Endothelial cell of umbilical vein (primary cell): ENCODE data around the gene KAT14.

Source experiments
- EZH2 ChIP-seq: IDR thresholded peaks from 2 replicates; pipeline ENCODE4 v1.6.1; 2012; ENCODE audit warnings: borderline replicate concordance, low read depth, mild to moderate bottlenecking, moderate library complexity, low read length, inconsistent platforms; ENCODE audit not compliant: severe bottlenecking
- MAX ChIP-seq: IDR thresholded peaks from 2 replicates; pipeline ENCODE4 v1.6.1; 2011; ENCODE audit not compliant: insufficient read depth, insufficient read length
- MYC ChIP-seq: IDR thresholded peaks from one replicate; pipeline ENCODE4 v1.6.1; 2011; ENCODE audit warnings: mild to moderate bottlenecking, low read depth, low read length
- POLR2A ChIP-seq: IDR thresholded peaks from 2 replicates; pipeline ENCODE4 v1.6.1; 2012; ENCODE audit warnings: low read depth, mild to moderate bottlenecking, control low read depth, low read length
- POLR2AphosphoS5 ChIP-seq: IDR thresholded peaks from 2 replicates; pipeline ENCODE4 v1.6.1; 2012; ENCODE audit warnings: low read depth, mild to moderate bottlenecking, control low read depth, low read length, moderate library complexity; ENCODE audit not compliant: insufficient read depth
- TF ChIP-seq, protein P1 (sequence below), 2 donors: IDR thresholded peaks; 1 replicate in 1 of 2; 2 replicates in 1 of 2; pipeline ENCODE4 v1.5.1; 2011; ENCODE audit warnings: low read length in 2 of 2, mild to moderate bottlenecking in 2 of 2, moderate library complexity in 2 of 2, control low read depth in 1 of 2, inconsistent platforms in 1 of 2, low read depth in 1 of 2; ENCODE audit not compliant: insufficient read depth in 1 of 2; ENCODE audit errors: extremely low read depth in 1 of 2

DNA sequence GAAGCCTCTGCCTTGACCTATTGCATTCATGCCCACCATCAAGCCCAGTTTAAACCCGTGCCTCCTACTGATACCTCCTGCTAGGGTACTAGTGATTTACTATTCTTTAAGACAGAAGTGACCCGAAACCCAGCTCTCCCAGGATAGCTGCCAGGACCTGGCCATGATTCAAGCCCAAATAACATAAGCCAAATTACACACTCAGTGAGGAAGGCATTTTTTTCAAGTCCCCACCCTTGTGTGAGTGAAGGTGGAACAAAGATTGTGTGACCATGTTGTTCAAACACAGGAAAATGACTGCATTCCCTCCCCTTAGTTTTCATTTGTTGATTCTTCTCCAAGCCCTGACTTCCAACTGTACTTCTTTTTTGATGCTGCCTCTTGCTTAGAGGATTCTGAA lies 3.7 kb upstream of the KAT14 start:
- TF ChIP-seq, protein P1, sequence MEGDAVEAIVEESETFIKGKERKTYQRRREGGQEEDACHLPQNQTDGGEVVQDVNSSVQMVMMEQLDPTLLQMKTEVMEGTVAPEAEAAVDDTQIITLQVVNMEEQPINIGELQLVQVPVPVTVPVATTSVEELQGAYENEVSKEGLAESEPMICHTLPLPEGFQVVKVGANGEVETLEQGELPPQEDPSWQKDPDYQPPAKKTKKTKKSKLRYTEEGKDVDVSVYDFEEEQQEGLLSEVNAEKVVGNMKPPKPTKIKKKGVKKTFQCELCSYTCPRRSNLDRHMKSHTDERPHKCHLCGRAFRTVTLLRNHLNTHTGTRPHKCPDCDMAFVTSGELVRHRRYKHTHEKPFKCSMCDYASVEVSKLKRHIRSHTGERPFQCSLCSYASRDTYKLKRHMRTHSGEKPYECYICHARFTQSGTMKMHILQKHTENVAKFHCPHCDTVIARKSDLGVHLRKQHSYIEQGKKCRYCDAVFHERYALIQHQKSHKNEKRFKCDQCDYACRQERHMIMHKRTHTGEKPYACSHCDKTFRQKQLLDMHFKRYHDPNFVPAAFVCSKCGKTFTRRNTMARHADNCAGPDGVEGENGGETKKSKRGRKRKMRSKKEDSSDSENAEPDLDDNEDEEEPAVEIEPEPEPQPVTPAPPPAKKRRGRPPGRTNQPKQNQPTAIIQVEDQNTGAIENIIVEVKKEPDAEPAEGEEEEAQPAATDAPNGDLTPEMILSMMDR (IDR thresholded peaks at IDR 0.05; ENCODE audit: extremely low read depth in 1 of 2, insufficient read depth in 1 of 2, low read depth in 1 of 2, low read length in 2 of 2): no peak
- TF ChIP-seq POLR2AphosphoS5 (no peak), POLR2A (no peak), EZH2 (no peak), MAX (no peak), MYC (no peak)
